HG02885 (cell line): ENCODE measurements around the gene MAPKAP1.
A peak's percentile ranks its signal among the peaks of the same experiment; 100 is the strongest.

Source experiments
- ATAC-seq: cut with Tn5 transposase; IDR thresholded peaks from one replicate; pipeline ENCODE4 v1.9.1; 2021; ENCODE audit warnings: mild to moderate bottlenecking; ENCODE audit not compliant: unreplicated experiment, poor library complexity

Gene MAPKAP1

DNA sequence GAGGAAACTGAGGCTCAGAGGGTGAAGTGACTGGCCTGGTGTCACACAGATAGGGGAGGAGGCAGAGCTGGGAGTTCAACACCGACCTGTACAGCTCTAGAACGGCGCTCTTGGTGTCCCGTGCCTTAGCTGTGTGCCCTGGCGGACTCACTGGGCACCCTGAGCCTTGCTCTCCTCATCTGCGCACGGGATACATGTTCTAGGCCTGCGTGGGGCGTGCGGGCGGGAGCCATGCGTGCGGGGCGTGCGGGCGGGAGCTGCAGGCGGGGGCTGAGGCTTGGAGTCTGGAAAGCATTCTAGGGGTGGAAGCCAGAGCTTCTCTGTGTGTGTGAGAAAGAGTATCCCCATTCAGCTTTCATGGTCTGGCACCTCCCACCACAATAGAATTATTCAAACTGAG is 280.1 kb downstream of the MAPKAP1 start:
- no peak for ATAC-seq

DNA sequence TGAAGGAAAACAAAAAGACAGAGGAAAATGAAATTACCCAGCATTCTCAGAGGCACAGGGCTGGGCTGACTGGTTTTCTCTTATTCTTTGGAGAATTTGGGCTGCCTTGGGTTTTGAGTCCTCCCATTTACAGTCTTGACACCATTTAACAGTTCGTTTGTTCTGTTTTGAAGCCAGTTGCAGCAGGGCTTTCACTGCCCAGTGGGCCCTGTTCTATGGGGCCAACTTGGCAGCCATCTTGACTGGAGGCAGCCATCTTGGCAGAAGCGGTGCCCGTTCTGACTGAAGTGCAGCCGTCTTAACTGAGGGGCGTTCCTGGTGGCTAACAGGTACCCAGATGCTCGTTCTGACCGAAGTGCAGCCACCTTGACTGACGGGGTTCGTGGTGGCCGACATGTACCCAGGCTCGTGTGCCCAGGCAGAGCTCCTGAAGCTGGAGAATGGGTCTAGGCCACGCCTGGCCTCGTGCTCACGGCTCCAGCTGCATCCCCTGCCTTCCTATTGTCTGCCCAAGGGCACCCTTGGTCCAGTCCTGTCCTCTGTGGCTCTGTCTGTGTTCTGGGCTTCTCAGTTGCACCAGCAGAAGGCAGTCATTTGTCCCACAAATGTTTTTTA is 281.0 kb downstream of the MAPKAP1 start:
- ATAC-seq: no peak

DNA sequence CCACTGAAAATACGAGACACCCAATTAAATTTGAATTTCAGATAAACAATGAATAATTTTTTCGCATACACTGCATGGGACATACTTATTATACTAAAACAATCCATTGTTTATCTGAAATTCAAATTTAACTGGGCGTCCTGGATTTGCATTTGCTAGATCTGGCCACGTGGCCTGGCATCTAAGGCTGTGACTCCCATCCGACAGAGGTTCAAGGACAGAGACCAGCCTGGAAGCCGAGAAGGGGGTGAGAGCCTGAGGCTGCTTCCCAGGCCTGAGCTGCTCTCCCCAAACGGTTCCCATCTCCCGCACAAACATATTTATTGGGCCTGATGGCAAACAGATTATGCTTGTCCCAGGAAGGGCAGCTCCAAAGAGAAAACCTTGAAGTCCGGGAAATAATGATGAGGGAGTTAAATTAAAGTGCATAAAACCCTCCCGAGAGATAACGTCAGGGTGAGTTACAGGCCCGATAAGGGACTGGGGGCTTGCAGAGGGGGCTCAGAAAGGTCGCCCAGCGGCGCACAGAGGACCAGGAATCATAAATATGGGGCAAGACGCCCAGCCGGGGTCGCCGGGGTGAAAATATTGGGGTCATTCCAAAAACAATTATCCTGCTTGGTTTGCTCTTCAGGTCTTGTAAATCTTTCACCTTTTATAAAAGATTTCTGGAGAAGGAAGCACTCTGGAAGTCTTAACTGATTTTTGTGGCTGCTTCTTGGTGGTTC is 281.7 kb downstream of the MAPKAP1 start:
- ATAC-seq: no peak

DNA sequence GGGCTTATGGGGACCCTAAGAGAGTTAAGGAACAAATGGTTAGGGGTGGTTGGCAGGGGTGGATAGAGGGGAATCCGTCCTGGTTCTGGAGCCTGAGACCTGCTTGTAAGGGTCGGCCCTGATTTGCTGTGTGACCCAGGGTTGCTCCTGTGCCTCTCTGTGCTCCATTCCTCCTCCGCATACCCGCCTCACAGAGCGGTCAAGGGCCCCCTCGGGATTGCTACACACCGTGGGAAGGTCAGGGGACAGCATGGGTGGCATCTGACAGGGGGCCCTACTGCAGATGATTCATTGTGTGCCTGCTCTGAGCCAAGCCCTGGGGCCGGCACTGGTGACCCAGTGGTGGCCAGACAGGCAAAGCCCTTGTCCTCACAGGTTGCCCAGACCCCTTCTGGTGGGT is 283.0 kb downstream of the MAPKAP1 start:
- ATAC-seq: no peak

DNA sequence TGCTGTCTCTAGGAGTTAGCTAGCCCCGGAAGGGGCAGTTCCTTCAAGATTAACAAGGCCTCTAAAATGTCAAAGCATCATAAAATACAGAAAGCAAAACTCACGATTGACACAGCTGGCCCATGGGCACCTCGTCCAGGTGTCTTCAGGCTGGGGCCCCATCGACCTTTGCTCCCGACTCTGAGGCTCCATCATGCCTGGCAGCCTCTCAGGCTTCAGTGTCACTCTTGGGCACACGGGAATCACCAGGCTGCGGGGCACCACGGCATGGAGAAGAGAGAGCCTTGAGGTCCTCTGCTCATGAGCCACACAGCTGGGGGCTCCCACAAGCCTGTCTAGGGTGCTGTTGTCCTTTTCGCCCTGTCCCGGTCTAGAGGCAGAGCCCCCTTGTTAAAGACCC is 284.2 kb downstream of the MAPKAP1 start:
- ATAC-seq: no peak

DNA sequence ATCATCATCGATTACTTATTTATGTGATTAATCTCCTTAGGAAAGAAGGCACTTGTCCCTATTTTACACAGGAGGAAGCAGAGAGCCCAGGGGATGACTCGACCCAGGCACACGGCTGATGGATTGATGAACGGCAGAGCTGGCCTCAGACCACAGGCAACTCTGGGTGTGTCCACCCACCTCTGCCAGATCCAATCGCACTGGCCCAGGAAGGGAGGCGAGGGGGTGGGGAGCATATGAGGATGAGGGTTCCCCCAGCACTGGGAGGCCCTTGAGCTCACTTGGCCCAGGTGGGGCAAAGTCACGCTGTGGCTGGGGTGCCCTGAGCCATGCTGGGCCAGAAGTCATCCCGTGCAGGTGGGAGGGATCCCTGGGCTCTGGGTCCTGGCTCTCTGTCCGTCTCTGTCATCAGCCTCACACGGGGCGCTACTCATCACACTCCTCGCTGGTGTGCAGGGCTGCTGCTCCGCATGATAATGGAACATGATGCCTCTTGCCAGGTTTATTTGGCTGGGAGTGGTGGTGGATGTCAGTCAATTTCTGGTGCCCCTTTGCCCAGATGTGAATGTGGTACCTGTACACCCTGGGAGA is 285.3 kb downstream of the MAPKAP1 start:
- no peak for ATAC-seq

DNA sequence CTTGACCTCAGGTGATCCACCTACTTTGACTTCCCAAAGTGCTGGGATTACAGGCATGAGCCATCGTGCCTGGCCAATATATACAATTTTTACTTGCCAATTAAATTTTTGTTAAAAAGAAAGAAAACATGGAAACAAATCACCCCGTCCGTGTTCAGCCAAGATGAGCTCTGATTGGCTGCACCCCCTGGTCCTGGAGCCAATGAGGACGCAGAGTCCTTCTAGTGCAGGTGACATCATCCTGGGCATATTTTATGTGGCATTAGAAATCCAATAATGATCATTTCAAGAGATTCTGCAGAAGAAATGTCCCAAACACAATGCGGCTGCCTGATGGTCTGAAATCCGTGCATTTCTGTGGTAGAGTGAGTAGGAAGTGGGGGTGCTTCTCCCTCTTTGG is 285.8 kb downstream of the MAPKAP1 start:
- no peak for ATAC-seq

DNA sequence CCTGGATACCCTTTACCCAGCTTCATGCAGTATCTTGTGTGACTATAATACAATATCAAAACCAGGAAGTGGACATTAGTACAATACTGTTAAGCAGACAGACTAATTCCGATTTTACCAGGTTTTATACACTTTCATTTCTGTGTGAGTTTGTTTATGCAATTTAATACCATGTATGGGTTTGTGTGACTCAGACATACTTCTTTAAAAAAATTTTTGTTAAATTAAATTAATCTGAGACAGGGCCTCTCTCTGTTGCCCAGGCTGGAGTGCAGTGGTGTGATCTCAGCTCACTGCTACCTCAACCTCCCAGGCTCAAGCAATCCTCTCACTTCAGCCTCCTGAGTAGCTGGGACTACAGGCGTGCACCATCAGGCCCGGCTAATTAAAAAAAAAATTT is 288.6 kb downstream of the MAPKAP1 start:
- ATAC-seq: no peak

DNA sequence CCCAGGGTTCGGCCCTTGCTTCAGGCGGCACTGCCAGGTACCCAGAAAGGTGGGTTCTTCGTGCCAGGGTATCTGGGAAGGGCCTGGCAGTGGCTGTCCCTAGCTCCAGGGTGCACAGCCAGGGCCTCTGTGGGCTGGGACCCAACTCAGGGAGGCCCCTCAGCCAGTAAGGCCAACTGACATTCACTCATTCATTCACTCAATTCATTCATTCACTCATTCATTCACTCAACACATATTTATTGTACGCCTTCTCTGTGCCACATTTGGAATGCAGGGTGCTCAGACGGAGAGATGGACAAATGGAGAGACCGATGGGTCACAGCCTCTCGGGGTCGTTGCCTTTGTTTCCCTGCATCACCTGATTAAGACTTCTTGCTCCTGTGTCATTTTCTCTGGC is 290.5 kb downstream of the MAPKAP1 start:
- no peak for ATAC-seq

DNA sequence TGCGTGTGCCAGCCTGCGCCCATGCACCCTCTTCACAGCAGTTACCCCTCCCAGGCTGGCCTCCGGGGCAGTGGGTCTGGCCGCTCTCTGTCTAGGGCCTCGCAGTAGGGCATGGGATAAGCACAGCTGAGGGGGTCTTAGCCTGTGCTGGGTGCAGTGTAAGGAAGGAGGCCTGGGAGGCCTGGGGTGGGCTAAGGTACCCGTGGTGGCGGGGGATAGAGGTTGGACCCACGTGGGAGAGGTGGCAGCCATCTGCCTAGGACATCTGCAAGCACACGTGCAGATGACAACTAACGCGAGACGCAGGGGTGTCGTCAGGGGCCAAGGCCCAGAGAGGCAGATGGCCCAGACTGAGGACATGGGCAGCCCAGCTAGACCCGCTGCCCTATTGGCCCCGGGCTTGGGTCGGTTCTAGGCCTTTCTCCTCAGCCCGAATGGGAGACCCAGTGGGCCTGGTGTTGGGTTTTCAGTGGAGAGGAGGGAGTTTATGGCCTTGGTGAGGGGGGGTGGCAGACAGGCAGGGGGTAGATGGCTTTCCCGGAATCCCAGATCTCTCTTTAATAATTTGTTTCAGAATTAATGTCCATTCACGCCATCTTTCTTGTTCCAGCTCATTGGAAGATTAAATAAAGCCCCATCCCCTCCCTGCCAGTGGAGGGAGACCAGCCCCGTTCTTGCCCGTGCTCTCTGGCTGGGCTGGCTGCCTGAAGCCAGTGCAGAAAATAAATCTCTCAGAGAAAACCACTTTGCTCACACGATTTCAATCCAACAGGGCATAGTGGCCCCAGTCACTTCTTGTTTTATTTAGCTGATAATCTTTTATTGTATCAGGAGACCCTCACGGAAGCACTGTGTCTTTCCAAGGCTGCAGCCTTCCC is 291.2 kb downstream of the MAPKAP1 start:
- no peak for ATAC-seq

DNA sequence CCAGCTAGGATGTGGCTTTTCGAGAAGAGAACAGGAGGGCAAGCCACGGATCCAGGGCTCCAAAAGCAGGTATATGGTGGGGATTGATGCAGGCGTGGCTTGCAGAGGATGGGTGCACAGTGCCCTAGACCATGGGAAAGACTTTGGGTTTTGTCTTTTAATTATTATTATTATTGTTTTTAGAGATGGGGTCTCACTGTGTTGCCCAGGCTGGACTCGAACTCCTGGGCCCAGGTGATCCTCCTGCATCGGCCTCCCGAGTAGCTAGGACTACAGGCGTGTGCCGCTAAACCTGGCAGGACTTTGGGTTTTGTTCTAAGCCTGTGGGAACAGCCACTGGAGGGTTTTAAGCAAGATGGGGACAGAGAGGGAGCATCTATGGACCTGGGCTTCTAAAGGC is 293.4 kb downstream of the MAPKAP1 start:
- ATAC-seq: no peak

DNA sequence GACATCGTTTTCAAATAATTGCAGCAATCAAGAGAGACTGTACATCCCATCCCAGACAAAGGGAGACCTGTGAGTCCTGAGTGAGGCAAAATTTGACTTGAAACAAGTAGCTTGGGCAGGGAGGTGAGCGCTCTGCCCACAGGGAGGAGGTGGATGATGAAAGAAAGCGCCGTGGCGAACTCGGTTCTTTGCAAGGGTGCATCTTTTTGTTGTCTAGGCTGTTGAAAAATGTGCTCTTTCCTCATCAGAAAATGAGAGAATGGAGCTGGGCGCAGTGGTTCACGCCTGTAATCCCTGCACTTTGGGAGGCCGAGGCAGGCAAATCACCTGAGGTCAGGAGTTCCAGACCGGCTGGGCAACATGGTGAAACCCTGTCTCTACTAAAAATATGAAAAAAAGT is 294.8 kb downstream of the MAPKAP1 start:
- ATAC-seq: no peak

DNA sequence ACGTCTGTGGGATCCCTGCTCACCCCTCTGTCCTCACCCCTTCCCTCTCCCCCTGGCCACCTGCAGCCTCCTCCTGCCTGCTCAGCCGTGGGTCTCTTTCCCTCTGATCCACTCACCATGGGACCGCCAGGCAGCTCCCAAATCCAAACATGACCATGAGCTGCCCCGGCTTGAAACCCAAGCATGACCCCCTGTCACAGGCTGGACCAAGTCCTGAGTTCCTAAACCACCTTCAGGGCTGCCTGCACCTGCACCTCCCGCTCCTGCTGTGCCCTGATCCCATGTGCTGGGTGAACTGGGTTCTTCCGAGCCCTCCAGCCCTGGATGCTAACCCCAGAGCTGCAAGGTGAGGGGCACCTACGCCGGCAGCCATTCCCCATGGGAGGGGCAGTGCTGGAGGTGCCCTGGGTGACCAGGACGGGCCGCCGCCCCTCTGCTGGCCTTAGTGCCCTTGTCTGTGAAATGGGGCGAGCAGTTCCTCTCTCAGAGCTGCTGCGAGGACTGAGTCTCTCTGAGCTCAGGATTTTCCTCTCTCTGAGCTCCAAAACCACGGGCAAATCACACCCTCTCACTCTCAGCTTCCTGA is 295.7 kb downstream of the MAPKAP1 start:
- no peak for ATAC-seq

DNA sequence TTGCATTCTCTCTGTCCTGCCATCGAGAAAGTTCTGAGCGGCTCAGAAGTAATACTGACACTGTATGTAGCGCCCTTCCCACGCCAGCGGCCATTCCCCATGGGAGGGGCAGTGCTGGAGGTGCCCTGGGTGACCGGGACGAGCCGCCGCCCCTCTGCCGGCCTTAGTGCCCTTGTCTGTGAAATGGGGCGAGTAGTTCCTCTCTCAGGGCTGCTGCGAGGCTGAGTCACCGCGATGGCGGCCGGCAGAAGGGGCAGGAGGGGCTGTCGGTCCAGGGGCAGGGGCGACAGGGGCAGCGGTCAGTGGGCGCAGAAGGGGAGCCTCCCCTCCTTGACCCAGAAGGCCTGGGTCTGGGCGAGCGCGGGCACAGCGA is 296.5 kb downstream of the MAPKAP1 start:
- ATAC-seq: no peak

DNA sequence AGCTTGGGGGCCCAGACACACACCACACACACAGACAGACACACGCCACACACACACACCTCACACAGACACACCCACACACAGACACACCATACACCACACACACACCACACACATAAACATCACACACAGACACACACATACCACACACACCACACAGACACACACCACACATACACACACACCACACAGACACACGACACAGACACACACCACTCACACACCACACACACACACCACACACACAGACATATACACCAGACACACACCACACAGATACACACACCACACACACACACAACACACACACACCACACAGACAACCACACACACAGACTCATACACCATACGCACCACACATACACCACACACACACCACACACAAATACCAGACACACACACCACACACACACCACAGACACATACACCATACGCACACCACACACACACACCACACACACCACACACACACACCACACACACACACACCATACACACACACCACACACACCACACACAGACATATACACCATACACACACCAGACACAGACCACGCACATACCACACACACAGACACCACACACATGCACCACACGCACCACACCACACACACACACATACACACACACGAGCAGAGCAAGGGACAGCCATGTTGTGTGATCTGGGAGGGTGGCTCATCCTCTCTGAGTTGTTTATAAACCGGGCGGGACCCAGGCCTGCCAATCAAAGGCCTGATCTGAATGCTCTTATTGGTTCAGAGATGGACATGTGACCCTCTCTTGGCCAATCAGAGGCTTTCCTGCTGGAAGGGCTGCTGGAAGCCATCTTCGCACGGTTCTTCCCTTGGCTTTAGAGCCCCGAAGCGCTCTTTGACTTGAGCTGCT is 297.1 kb downstream of the MAPKAP1 start:
- ATAC-seq: no peak

DNA sequence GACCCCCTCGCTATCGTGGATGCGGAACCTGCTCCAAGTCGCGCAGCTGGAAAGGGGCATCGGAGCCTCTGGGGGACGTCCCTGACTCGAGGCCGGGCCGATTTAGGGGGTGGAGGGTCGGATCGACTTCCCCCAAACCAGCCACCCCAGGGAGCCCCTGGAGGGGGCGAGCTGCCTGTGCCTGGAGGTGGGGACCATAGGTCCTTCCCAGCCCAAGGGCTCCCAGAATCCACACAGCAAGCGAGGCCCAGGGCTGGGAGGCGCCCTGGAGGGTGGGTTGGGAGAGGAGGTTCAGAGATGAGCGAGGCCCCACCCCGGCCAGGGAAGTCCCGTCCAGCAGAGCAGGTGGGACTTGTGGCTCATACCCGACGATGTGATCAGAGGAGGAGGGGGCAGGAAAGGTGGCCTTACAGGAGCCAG is 297.8 kb downstream of the MAPKAP1 start:
- ATAC-seq: no peak

DNA sequence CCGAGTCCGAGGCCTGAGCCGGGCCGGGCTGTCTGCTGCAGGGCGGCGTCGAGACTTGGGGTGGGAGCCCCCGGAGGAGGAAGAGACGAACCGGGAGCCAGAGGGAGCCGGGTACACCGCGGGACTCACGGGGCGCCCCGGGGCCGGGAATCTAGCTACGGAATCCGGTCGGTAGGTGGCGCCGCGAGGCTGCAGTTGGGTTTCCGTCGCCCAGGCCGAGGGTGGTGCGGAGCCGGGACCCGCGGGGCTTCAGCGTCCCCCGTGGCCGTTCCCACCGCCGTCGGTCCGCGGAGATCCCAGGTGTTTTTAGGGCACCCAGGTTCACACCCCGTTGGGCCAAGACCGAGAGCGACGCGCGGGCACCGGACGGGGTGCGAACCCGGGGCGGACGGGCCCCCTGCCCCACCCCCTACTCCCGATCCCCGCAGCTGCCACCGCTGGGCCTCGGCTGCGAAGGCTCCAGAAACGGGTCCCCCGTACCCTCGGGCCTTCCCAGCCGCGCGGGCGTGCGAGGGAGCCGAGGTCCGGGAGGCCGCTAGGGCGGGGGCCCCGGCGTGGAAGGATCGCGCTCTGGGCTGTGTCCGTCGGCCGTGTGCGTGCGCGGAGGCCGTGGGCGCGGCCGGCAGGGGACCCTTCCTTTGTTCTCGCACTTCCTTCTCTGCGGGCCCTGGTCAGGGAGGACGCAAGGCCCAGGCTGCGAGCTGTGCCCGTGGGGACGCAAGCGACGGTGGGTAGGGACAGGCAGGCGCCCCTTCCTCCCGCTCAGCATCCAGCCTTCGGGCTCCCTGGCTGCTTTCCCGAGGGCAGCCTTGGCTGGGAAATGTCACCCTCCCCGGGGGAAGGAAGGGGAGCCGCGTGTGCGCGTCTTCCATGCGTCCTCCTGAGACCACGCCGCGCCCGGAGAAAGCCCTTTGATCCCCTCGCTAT is 298.8 kb downstream of the MAPKAP1 start:
- peak; percentile 78 for ATAC-seq

DNA sequence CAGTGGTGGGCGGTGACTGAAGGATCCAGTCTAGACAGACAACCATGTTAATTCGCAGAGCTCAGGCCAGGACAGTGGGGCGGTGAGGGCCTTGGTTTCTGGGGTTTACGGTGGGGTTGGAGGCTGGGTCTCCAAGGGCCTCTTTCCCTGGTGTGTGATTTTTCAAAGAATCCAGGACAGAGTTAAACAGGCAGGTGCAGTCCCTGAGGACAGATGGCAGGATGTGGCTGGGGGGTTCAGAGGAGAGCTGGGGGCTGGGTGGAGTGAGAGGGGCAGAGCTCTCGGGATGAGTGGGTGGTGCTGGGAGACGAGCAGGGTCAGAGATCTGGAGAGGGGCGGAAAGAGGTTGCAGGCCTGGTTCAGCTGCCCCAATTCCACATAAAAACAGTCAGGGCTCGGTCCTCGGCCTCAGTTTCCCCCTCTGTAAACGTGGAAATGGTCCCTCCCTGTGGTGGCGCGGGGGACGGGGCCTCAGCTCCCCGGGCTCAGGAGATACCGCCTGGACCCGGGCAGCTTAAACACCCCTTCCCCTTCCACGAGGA is 299.5 kb downstream of the MAPKAP1 start:
- ATAC-seq: peak; percentile 14

DNA sequence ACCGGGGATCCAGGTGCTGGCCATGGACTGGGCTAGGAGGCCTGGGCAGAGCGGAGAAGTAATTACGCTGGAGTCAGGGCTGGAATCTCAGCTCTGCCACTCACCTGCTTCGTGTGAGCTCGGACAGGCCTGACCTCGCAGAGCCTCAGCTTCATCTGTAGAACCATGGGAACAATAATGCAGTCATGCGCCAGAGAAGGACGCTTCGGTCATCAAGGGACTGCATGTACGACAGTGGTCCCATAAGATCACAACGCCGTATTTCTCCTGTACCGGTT is 300.3 kb downstream of the MAPKAP1 start:
- no peak for ATAC-seq
